ENCODE results near the gene AKR7A2.

AKR7A2 gene

GRCh38 chr1:19311931-19312781 is at the start of gene AKR7A2, which contains the start of gene SLC66A1:
TSS of gene AKR7A2 (minus strand) at chr1:19312144. CDS start at chr1:19312124, 20 bp downstream.
TSS of gene SLC66A1 (plus strand) at chr1:19312326. CDS start at chr1:19317678, 5,352 bp downstream.
- DNase-seq = peak; percentile 86

- no peak for DNase-seq
Observed at GRCh38 chr1:19360843-19361610, 49.1 kb upstream of the AKR7A2 start.

GRCh38 chr1:19360432-19360831 is 48.5 kb upstream of the AKR7A2 start:
- DNase-seq = no peak

- no peak for DNase-seq
Observed at GRCh38 chr1:19360016-19360415, 48.1 kb upstream of the AKR7A2 start.

GRCh38 chr1:19359357-19359756 is 47.4 kb upstream of the AKR7A2 start:
- DNase-seq = no peak

GRCh38 chr1:19358710-19359109 is 46.8 kb upstream of the AKR7A2 start:
- no peak for DNase-seq

GRCh38 chr1:19357299-19357986 is 45.5 kb upstream of the AKR7A2 start:
- no peak for DNase-seq

- no peak for DNase-seq
Observed at GRCh38 chr1:19356266-19356665, 44.3 kb upstream of the AKR7A2 start.

GRCh38 chr1:19354531-19354981 is 42.6 kb upstream of the AKR7A2 start:
- no peak for DNase-seq

GRCh38 chr1:19353596-19353995 is 41.7 kb upstream of the AKR7A2 start:
- DNase-seq = no peak

GRCh38 chr1:19352839-19353238 is 40.9 kb upstream of the AKR7A2 start:
- no peak for DNase-seq

- DNase-seq = no peak
Observed at GRCh38 chr1:19351873-19352272, 39.9 kb upstream of the AKR7A2 start.

GRCh38 chr1:19350566-19350965 is 38.6 kb upstream of the AKR7A2 start:
- DNase-seq = no peak

- DNase-seq = no peak
Observed at GRCh38 chr1:19349999-19350398, 38.1 kb upstream of the AKR7A2 start.

GRCh38 chr1:19348441-19349198 is 36.7 kb upstream of the AKR7A2 start:
- no peak for DNase-seq

GRCh38 chr1:19347533-19348172 is 35.7 kb upstream of the AKR7A2 start:
- no peak for DNase-seq

GRCh38 chr1:19346026-19346425 is 34.1 kb upstream of the AKR7A2 start:
- DNase-seq = no peak

- DNase-seq = no peak
Observed at GRCh38 chr1:19345391-19345790, 33.4 kb upstream of the AKR7A2 start.

GRCh38 chr1:19344831-19345230 is 32.9 kb upstream of the AKR7A2 start:
- DNase-seq = no peak

GRCh38 chr1:19344372-19344810 is 32.4 kb upstream of the AKR7A2 start:
- peak; percentile 43 for DNase-seq

- DNase-seq = no peak
Observed at GRCh38 chr1:19343617-19344350, 31.8 kb upstream of the AKR7A2 start.
